Stimulated activated CD4-positive, alpha-beta T cell treated with anti-CD3 and anti-CD28 coated beads, Interleukin-4, amount 100 ng/mL, for 48 hours (primary cell): ENCODE results near the gene SLC9A5.

Experiments used
- DNase-seq, 2 donors: peaks; one replicate each; pipeline ENCODE4 v3.0.0-alpha.2; 2020; ENCODE audit warnings: low read depth in 2 of 2

SLC9A5 gene

DNA sequence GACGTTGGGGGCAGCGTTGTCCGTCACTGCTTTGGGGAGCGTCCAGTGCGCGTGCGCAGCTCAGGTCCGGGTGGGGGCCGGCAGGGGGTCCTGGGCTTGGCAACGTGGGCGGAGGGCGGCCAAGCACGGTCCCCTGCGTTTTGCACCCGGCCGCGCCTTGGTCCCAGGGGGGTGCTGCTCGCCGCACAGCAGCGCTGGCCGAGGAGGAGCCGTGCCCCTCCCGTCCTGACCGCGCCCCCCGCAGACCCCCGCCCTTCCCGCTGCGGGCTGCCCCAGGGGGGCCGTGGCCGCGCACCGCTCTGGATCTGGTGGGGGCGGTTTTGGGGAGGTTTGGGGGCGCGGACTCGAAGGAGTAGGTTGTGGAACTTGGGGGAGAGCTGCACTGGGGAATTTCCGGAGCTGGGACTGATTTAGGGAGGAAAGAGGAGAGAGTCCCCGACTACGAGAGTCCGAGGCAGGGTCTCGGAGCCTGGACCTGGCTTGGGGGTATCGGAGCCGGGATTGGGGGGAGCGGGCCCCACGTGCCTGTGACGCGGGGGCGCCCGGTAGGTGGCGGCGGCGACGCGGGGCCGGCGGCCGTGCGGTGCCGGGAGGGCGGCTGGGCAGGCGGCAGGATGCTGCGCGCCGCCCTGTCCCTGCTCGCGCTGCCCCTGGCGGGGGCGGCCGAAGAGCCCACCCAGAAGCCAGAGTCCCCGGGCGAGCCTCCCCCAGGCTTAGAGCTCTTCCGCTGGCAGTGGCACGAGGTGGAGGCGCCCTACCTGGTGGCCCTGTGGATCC lies at the start of gene SLC9A5:
Gene SLC9A5, plus strand, starts transcription at position 579 of the 777 bp plus-strand sequence. Its CDS starts 36 bp downstream, at position 615.
- DNase-seq = peak in 1 of 2 donors; percentile 18

DNA sequence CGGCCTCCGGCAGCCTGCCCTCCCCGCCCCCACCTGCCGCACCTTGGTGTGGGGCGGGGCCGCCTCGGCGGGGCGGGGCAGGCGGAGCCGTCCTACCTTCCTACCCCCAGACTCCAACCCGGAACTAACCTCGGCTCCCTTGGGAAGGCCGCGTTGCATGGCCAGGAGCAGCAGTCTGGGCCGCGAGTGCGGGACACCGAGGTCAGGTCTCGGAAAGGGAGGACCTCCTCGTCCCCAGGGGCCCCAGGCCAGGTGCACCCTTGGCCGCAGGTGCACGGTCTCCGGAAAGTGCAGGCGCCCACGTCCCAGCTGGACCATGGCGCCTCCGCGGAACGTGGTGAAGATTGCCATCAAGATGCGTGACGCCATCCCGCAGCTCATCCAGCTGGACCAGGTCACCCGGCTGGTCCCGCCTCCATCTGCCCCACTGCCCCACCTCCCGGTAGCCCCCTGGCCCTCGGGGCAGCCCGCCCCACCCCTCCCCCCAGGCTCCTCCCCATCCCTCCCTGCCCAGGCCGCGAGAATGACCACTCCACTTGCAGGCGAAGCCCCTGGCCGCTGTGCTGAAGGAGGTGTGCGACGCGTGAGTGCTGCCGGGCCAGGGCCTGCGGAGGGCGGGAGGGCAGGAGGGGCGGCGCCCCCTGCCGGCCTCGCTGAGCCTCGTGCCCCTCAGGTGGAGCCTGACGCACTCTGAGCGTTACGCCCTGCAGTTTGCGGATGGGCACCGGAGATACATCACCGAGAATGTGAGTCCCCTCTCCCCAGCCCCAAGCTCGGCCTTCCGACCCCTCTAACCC lies 49.6 kb upstream of the SLC9A5 start, which contains the start of gene ELMO3:
Gene ELMO3, plus strand, starts transcription at position 121 of the 797 bp plus-strand sequence. Its CDS starts 196 bp downstream, at position 317.
- DNase-seq = no peak

DNA sequence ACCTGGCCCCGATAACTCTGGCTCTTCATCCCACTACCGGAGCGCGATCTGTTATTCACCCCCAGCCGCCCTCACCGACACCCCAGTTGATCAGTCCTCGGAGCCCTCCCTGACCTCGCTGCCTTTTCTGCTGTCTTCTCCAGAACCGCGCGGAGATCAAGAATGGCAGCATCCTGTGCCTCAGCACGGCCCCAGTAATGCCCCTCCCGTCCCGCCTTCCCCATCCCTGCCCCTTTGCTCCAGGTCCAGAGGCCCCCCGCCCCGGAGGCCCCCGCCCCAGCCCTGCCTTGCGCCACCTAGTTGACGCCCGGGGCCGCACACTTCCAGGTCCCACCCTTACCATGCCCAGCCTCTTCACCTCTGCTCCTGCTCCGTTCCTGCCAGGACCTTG lies 49.0 kb upstream of the SLC9A5 start:
- no peak for DNase-seq

DNA sequence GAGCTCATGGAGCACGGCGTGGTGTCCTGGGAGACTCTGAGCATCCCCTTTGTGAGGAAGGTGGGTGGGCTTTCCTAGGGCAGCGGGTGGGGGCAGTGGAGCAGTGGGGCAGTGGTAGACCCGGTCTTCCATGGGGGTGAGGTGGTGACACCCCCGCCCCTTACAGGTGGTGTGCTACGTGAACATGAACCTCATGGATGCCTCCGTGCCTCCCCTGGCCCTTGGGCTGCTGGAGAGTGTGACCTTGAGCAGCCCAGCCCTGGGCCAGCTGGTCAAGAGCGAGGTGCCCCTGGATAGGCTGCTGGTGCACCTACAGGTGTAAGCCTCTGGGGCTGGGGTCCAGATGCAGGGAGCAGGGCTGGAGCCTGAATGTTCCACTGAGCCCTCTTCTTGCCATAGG lies 48.3 kb upstream of the SLC9A5 start:
- no peak for DNase-seq

DNA sequence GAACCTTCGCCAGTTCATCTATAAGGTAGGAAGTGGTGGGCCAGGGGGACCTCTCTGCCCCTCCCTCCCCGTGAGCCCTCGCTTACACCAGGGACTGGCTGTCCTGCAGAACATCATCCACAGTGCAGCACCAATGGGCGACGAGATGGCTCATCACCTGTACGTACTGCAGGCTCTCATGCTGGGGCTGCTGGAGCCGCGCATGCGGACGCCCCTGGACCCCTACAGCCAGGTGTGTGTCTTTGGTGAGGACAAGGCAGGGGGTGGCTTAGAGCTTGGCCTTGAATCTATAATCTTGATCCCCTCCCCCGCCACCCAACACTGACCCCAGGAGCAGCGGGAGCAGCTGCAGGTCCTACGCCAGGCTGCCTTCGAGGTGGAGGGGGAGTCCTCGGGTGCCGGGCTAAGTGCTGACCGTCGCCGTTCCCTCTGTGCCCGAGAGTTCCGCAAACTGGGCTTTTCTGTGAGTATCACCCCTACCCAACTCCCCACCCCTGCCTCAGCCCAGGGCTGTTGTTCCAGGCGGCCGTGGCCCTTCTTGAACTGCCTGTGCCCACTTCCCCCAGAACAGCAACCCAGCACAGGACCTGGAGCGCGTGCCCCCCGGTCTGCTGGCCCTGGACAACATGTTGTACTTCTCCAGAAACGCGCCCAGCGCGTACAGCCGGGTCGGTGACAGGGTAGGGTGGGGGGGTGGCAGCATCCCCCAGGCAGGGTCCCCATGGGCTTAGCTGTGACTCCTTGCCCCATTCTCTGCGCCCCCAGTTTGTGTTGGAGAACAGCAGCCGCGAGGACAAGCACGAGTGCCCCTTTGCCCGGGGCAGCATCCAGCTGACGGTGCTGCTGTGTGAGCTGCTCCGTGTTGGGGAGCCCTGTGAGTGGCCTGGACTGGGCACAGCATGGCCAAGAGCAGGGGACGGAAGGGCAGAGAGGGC lies 47.1 kb upstream of the SLC9A5 start:
- no peak for DNase-seq

GRCh38 chr16:67202426-67202825 lies 46.4 kb upstream of the SLC9A5 start:
- no peak for DNase-seq

DNA sequence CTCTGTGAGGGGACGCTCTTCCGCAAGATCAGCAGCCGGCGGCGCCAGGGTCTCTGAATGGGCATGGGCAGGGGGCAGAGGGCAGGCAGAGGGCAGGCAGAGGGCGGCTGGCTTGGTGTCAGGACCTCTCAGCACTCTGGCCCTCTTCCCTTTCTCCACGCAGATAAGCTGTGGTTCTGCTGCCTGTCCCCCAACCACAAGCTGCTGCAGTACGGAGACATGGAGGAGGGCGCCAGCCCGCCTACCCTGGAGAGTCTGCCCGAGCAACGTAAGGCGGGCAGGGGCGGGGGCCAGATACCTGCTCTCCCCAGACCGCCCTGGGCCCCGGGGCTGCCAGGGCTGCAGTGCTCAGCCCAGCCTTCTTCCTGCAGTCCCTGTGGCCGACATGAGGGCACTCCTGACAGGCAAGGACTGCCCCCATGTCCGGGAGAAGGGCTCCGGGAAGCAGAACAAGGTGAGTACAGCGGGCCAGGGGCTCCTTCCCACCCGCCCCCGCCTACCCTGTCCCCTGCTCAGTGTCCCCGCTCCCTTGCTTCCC lies 45.8 kb upstream of the SLC9A5 start:
- no peak for DNase-seq

- no peak for DNase-seq
These were observed 44.7 kb upstream of the SLC9A5 start for GRCh38 chr16:67204076-67204475.

- no peak for DNase-seq
These were observed 42.5 kb upstream of the SLC9A5 start for GRCh38 chr16:67206129-67206837.

DNA sequence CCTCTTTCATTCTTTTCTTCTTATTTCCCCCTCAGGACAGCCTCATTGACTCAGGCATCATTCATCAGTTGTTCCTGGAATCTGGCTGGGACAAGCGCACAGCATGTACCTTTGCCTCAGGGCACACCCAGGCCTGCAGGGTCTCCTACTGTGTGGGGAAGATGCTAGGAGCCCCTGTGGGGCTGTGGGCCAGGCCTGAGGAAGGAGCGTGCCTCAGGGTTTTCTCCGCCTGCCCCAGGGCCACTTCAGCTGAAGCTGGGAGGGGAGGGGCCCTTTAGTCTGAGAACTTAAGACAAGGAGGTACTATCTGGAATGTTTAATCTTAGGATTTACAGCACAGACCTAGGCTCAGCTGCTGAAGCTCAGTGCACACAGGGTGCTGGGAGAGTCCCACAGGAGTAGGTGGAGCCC lies 41.9 kb upstream of the SLC9A5 start:
- no peak for DNase-seq

DNA sequence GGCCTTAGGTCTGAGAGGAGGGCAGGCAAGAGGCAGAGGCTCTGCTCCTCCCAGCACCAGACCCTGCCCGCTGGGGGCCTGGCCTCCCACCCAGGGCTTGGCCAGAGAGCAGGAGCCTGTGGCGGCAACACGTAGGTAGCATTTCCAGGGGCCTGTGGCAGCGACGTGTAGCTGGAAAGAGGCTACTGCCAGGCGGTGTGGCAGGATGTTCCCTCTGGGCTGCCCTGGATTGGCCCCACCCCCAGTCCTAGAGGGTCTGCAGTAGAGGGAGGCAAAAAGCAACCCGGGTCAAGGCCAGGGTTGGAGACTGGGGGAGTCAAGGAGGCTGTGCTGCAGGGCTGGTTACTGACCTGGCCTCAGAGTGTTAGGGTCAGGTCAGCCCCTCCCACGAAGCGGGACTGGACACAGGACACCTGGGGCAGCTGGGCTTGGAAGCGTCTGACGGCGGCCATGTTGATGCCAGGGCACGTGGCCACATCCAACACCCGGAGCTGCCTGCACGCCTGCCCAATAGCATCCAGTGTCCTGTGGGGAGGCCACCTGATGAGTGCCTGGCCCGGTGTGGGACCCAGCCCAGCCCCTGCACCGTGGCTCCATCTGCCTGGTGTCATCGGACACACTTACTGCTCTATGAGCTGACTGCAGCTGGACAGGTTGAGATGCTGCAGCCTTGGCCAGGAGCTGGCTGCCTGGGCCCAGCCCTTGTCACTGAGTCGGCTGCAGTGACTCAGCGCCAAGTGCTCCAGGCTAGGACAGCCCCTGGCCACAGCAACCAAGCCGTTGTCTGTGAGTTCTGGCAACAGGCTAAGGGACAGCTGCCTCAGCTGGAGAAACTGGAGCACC lies 41.3 kb upstream of the SLC9A5 start:
- DNase-seq = no peak

GRCh38 chr16:67208154-67208896 lies 40.5 kb upstream of the SLC9A5 start:
- no peak for DNase-seq

DNA sequence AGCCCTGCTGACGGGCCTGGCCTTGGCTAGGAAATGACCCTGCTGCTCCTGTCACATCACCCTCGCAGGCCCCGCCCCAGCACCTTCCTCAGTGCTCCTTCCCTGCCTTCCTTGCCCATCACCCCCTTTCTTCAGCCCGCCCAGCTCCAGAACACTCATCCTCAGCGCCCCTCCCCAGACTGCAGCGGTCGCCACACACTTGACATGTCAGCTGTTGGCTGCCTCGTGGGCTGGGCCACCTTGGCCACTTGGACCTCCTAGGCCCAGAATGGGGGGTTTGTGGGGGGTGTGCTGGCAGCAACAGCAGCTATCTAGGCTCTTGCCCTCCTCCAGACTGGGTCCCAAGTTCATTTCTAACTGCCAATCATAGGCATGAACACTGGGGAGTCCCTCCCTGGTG lies 39.2 kb upstream of the SLC9A5 start:
- DNase-seq = no peak

- DNase-seq = no peak
These were observed 38.5 kb upstream of the SLC9A5 start for GRCh38 chr16:67210069-67210937.

DNA sequence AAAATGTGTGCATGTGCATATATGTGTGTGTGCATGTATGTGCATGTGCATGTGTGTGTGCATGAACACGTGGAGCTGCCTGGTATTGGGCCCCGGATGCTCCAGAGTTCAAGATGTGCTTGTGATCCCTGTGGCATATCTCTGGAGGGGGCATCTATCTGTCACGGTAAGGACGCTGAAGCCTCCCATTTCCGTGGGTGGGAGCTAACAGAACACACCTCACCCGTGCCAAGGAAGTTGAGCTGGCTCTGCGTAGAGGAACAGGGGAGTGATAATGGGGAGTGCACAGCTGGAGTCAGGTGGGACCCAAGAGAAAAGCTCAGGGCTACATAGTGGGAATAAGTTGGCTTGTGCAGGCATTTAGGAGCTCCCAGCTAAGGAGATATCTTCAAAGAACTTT lies 37.1 kb upstream of the SLC9A5 start:
- DNase-seq = no peak

GRCh38 chr16:67212766-67213165 lies 36.0 kb upstream of the SLC9A5 start:
- no peak for DNase-seq

DNA sequence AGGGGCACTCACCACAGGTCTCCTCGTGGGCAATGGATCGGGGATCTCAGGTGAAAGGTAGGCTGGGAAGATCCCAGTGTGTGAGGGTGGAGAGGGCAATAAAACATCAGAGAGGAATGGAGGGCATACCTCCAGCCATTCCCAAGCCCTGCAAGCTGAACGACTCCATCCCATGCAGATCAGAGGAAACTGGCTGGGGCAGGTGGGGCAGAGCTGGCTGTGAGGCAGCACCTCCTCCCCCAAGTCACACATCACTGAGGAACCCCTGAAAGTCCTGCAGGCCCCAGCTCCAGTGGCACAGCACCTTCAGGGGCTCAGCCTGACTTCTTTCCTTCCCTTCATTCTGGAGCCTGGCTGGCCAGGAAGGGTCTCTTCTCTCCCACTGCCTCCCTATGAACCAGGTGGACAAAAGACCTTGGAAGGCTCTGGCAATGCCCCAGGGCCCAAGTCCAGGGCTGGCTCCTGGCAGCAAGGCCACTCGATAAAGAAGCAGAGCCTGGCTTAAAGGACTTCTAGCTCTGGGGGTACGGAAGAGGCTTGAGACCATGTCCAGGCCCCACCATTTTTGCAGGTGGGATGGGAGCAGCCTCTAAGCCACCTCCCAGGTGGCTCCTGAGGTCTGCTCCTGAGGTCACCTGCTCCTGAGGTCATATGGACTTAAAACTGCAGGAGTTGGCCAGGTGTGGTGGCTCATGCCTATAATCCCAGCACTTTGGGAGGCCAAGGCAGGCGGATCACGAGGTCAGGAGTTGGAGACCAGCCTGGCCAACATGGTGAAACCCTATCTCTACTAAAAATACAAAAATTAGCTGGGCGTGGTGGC lies 35.4 kb upstream of the SLC9A5 start:
- no peak for DNase-seq
